UCSD-AML1 (cell line): ENCODE results near the gene ATAD3B.
"Not testable (repeated sequence)": the region's sequence is repeated elsewhere in the genome, so short reads cannot be mapped to it uniquely, and the experiment has no call there.

Experiments
- DNase-seq: peaks from one replicate; lab custom pipeline; 2025; ENCODE audit not compliant: unreplicated experiment; lab: John Stamatoyannopoulos, UW

Gene ATAD3B

DNA sequence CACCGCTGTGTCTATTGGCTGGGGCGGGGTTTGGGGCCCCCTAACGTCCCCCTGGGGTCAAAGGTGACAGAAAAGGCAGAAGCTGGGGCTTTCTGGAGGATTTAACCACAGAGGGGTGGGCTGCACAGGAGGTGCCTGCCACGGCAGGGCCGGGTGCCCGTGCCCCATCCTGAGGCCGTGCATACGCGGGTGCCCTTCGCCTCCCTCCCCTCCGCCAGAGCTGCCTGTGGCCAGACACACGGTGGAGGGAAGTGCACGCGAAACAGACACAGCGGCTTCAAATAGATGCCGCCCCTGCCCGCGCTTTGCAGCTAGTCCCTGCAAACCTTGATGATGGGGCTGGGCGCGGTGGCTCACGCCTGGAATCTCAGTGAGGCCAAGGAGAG lies 37.9 kb downstream of the ATAD3B start:
- DNase-seq = not testable (repeated sequence)

DNA sequence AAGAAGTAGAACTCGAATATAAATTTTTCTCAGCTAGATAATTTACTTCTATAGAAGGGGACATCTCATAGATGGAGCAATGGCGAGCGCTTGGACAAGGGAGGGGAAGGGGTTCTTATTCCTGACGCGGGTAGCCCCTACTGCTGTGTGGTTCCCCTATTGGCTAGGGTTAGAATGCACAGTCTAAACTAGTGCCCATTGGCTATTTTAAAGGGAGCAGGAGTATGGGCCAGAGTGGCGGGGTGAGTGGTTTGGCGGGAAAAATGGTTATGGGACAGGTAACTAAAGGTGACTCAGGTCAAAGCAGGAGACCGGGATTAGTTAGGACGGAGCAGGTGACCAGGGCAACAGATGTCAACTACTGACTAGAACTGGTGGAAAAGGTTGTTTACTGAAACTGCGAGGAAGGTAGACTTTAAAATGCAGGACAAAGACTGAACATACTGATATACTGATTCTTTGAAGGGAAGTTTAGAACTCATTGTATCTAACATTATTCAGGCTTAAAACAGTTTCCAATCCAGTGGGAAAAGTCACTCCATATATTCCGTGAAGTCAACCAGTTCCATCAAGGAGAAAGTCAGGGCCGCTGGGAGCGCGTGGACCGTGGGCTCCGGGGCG lies 39.5 kb downstream of the ATAD3B start:
- no peak for DNase-seq

DNA sequence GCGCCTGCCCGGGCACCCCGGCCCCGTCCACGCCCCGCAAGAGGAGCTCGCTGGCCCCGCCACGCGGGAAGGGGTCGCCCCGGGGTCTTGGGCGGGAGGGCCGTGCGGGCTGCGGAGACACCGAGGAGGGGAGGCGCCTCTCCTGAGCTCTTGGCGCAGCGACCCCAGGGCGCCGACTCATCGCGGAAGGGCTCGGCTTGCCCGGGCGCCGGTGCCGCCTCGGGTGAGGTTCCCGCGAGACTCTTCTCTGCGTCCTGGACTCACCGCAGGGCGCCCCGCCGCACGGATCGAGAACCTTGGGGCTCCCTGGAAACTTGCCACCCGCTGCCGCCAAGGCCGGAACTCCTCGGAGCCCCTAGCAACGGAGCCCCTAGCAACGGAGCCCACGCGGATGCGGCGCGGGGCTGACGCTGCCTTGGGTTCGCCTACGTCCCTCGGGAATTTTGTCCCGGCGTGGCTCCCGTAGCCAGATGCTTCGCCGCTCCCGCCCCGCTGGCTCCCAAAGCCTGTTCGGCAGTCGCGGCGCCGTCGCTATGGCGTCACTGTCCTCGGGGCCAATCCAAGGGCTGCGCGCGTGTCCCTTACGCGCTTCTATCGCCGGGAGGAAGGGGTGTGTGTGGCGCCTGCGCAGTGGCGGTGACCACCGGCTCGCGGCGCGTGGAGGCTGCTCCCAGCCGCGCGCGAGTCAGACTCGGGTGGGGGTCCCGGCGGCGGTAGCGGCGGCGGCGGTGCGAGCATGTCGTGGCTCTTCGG lies 40.1 kb downstream of the ATAD3B start, which contains the start of gene ATAD3A:
Gene ATAD3A (plus strand): TSS at position 630 of the 753 bp plus-strand sequence. CDS start 107 bp downstream, at position 737.
- DNase-seq = peak; percentile 97

DNA sequence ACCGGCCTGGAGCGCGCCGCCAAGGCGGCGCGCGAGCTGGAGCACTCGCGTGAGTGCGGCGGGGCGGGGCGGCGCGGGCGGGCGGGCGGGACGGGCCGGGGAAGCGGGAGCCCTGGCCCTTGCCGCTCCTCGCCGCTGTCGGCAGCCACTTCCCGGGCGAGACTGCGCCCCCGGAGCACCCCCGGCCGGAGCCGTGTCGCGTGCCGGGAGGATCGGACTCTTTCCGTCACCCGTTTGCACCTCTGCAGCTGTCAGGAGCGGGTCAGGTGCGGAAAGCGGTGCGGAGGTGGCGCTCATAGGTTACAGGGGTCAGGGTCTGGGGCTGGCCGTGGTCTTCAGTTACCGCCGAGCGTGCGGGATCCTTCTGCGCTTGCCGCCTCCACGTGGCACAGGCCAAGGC lies 40.9 kb downstream of the ATAD3B start:
- DNase-seq = not testable (repeated sequence)

DNA sequence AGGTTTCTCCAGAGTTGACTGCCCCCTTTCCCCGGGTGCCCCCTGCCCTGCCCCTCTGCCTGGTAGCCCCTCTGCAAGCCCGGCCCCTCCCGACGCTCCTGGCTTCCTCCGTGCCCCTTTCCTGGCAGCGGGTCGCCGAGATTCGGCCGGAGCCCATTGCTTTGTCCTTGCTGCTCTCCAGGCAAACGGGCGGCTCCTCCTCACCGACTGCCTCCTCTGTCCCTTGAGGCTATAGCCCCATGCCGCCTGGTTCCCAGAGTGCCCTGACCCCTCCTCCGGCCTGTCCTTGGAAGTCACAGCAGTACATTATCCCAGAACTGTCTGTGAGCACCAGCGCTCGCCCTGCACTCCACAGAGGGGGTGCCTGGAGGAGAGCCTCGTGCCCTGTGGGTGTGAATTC lies 42.1 kb downstream of the ATAD3B start:
- DNase-seq = not testable (repeated sequence)

DNA sequence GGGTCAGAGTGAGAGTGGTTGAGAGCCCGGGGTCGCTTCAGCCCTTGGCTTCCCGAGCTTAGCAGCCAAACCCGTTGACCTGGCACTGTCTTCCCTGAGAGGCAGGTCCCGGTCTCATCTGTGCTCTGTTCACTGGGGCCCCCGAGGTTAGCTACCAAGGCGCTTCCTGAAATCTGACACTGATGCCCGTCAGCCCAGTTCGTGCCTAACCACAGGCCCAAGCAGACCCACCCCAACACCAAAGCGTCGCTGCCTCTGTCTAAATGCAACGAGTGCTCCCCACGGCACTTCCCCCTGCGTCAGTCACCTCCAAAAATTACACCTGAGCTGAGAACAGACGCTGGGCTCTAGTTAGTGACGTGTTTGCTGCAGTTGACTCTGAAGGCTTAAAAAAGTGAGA lies 42.8 kb downstream of the ATAD3B start:
- not testable (repeated sequence) for DNase-seq

DNA sequence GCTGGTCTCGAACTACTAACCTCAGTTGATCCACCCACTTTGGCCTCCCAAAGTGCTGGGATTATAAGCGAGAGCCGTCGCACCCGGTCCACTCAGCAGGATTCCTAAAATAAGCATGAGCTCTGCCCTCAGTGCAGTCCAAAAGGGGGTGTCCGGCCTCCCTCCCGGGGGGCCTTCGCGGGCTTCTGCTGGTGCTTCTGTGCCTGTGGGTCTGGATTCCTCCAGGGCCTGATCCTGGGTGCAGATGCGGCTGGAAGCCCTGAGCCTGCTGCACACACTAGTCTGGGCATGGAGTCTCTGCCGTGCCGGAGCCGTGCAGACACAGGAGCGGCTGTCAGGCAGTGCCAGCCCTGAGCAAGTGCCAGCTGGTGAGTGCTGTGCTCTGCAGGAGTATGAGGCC lies 45.4 kb downstream of the ATAD3B start:
- not testable (repeated sequence) for DNase-seq

DNA sequence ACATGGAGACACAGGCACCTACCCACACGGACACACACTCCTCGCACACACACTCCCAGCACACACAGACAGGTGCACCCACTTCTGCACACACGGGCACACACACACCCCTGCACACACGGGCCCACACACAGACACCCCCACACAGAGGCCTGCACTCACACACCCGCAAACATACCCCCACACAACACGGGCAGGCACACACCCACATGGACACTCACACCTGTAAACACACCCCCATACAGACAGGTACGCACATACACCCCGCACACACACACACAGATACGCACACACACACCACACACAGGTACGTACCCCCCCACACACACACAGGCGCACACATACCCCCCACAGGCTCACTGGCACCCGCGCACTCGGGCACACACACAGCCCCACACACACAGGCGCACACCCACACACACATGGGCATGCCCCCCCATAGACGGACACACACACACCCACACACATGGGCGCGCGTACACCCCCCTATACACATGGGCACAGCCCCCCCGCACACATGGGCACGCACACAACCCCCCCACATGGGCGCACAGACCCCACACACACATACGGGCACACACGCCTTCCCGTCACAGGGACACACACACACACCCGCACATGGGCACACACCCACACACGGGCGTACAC lies 46.5 kb downstream of the ATAD3B start:
- no peak for DNase-seq

DNA sequence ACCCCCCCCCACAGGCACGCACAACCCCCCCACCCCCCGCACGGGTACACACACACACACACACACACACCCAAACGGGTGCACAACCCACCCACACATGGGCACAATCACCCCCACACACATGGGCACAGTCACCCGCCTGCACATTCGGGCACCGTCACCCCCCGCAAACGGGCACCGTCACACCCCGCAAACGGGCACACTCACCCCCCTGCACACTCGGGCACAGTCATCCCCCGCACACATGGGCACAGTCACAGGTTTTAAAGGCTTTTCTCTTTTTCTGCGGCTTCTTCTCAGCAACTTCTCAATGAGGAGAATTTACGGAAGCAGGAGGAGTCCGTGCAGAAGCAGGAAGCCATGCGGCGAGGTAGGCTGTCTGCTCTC lies 47.0 kb downstream of the ATAD3B start:
- not testable (repeated sequence) for DNase-seq

DNA sequence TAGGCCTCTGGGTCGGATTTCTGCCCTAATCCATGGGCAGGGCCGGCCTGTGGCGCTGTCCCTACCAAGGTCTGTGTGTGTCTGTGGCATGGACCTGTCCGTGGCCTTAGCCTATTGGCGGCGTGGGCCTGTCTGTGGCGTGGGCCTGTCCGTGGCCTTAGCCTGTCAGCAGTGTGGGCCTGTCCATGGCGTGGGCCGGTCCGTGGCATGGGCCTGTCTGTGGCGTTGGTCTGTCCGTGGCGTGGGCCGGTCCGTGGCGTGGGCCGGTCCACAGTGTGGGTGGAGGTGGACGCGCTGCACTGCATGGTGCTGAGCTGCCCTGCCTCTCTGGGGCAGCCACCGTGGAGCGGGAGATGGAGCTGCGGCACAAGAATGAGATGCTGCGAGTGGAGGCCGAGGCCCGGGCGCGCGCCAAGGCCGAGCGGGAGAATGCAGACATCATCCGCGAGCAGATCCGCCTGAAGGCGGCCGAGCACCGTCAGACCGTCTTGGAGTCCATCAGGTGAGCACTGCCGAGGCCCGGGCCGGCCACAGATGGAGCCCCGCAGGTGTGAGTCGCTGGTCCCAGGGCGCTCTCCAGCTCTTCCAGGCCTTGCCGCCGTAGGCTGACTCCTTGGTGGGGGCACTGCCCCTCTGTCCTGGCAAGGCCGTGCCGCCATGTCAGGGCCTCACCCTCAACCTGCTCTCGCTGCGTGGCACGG lies 48.4 kb downstream of the ATAD3B start:
- not testable (repeated sequence) for DNase-seq

DNA sequence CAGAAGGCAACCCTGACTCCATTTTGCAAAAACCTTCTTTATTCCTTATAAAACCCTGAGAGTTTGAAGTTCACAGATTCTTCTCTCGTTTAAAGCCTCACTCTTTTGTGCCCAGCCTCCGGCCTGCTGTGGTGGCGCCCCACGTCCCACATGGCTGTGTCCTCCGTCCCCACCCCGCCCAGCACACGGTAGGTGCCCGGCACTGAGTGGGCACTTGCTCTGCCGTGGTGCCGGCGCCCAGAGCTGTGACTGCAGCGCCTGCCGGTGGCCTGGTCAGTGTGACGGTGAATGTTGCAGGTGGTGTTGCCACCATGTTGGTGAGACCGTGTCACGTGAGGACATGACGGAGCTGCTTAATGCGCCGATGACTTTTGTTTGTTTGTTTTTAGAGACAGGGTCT lies 49.8 kb downstream of the ATAD3B start:
- no peak for DNase-seq

DNA sequence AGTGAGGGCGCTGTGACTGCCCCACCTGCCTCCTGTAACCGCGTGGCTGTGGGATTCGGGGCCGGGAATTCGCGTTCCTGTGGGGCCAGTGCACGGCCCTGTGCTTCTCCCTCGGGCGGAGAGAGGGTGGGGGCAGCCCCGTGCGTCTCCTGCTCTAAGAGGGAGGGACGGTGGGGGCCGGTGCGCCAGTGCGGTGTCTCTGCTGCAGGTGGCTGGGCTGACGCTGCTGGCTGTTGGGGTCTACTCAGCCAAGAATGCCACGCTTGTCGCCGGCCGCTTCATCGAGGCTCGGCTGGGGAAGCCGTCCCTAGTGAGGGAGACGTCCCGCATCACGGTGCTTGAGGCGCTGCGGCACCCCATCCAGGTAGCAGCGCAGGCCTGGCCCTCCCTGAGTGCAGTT lies 51.0 kb downstream of the ATAD3B start:
- DNase-seq = not testable (repeated sequence)

DNA sequence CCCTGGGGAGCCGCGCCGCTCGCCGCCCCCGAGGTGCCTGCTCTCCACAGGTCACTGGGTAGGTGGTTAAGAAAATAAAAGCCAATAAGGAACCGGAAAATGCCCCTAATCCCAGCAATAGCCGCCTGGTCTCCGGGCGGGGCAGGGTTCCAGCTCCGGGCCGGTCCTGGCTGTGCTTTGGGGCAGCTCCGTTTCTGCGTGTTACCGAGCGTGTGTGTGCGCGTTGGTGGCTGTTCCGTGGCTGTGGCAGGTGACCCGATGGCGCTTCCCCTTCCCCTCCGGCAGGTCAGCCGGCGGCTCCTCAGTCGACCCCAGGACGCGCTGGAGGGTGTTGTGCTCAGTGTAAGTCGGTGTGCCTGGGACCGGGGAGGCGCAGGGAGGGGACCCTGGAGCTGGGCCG lies 51.7 kb downstream of the ATAD3B start:
- not testable (repeated sequence) for DNase-seq

DNA sequence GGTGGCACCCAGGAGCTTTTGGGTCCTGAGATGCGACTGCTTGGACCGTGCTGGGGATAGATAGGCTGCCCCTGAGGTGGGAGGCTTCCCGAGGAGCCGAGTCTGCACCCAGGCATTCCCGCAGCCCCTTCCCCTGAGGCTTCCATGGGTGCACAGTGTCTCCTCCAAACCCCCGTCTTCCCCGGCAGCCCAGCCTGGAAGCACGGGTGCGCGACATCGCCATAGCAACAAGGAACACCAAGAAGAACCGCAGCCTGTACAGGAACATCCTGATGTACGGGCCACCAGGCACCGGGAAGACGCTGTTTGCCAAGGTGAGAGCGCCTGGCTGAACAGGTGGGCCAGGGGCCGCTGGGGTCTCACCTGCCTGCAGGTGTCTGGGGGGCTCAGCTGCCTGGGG lies 52.1 kb downstream of the ATAD3B start:
- not testable (repeated sequence) for DNase-seq

DNA sequence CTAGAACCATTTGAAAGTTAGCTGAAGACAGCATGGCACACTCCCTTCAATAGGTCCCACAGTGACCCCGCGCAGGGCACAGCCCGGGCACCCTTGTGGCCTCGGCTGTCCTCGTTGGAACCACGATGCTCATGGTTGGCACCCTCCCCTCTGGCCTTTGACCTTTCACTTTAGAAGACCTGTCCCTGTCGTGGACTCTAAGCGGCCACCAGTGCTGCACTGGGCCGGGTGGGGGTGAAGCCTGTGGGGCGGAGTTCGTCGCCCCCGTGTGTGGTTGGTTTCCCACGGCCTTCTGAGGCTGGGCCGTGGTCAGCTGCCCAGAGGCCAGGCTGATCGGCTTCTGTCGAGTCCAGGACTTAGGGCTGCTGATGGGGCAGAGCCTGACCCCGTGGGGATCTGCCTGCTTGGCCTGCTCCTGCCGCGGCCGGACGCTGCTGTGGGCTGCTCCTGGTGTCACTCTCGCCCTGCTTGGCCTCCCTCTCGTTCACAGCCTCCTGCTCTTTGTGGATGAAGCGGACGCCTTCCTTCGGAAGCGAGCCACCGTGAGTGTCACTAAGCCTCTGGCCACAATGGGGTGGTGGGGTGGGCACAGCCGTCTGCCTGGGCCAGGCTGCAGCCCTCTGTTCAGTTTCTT lies 53.3 kb downstream of the ATAD3B start:
- not testable (repeated sequence) for DNase-seq

DNA sequence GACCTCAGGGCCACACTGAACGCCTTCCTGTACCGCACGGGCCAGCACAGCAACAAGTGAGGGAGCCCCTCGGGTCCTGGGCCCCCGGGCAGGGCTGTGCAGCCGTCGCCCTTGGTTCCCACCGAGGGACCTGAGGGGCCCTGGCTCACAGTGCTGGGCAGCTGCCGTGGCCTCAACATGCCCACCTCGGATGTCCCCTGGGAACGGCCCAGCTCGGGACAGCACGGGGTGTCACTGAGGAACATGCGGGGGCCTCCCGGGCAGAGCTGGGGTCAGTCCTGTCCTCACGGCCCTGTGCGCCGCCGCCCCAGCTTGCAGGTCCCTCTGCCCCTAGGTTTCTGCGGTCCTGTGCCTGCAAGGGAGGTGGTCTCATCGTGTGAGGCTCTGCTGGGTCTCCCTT lies 54.9 kb downstream of the ATAD3B start:
- DNase-seq = not testable (repeated sequence)

DNA sequence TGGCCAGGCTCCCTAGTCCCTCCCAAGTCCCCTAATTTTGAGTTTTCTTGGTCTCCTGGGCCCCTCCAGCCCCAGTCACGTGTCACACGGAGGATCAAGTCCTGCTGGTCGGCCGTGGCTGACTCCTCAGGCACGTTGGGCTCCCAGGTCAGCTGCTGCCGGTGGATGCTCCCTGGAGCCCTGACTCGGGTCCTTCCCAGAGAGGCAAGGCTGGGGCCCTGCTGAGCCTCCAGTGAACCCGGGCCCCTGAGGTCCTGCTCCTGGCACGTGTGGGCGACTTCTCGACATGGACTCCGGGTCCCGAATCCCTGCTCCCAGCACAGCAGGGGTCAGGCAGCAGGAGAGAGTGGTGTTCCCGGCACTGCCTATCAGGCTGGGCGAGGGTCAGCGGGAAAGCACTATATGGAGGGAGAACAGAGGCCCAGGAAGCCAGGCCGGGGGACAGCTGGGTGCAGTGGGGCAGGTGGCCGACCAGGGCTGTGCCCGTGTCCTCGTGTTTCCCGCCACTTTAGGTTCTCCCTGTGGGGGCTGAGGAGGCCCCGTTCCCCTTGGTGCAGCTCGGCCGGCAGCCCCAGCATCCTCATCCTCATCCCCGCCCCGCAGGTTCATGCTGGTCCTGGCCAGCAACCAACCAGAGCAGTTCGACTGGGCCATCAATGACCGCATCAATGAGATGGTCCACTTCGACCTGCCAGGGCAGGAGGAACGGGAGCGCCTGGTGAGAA lies 55.7 kb downstream of the ATAD3B start:
- no peak for DNase-seq

DNA sequence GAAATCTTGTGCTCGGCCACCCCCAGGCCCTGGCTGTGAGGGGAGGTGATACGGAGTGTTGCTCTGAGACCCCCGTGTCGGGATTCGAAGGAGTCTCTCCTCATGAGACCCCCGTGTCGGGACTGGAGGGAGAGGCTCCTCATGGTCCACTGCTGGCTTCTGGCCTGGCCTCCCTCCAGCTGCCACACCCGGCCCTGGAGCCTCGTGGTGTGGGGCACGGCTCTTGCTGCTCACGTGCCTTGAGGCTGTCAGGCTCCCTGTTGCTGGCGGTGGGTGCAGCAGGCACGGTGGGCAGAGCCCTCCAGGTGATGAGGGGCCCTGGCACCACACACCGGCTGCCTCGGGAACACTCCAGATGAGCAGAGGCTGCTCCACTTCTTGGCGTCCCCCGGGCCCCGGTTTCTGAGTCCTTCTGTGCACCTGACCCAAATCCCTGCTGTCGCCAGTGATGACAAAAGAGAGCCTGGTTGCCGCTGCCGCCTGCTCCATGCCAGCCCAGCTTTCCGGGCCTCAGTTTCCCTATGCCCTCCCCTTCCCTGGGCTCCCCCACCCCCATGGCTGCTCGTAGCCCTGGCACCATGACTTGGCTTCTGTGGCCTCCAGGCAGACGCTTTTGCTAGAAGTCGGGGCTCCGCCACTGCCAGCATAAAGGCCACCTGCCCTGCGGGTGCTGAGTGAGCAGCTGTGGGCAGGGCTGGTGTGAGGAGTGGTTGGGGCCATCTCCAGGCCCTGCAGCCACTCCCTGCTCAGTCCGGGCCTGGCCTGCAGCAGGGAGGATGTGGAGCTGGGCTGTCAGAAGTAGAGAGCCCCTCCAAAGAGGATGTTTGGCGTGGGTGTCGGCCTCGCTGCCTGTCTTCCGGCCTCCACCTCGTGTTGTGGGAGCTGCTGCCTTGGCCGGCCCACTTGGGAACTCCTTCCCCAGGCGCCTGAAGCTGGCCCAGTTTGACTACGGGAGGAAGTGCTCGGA lies 57.0 kb downstream of the ATAD3B start:
- DNase-seq = no peak

DNA sequence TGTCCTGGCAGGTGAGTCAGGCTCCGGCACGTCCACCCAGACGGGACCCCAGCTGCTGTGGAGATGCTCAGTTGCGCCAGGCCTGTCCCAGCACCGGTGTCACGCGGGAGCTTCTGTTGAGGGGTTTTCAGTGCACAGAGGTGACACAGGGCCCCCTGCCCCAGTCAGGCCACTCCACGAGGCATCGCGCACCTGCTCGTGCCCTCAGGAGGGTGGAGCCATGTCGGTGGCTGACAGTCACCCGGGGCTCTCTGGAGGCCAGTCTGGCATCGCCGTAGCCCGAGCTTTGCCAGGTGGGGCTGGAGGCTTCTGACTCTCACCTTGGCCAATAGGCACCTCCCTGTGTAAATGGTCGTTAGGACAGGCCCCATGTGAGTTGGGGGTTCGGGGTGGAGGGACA lies 57.8 kb downstream of the ATAD3B start:
- no peak for DNase-seq
